Choroid plexus epithelial cell (primary cell): ENCODE data around the gene NEDD4.

Experiments
- DNase-seq: peaks from one replicate; pipeline ENCODE4 v3.0.0-alpha.2; 2010; ENCODE audit warnings: low read depth
- H3K4me3 ChIP-seq: 2 replicates; pipeline ENCODE4 v1.5.1; 2011; ENCODE audit warnings: low read depth, mild to moderate bottlenecking, control low read depth, low read length, moderate library complexity
- CTCF ChIP-seq: conservative IDR thresholded peaks from 2 replicates; pipeline ENCODE4 v1.5.1; 2011; ENCODE audit warnings: low read depth, mild to moderate bottlenecking, control low read depth, inconsistent platforms, low read length, moderate library complexity

Gene NEDD4

GRCh38 chr15:55863911-55864310 is 129.5 kb downstream of the NEDD4 start:
- no peak for TF ChIP-seq CTCF
- DNase-seq = no peak

GRCh38 chr15:55861115-55861514 is 132.3 kb downstream of the NEDD4 start:
- no peak for DNase-seq
- H3K4me3 ChIP-seq = no peak overlapping the region
- no peak for TF ChIP-seq CTCF

More at GRCh38 chr15:55863911-55864310, 129.5 kb downstream of the NEDD4 start:
- no peak overlapping the region for H3K4me3 ChIP-seq

- H3K4me3 ChIP-seq = no peak overlapping the region
- no peak for DNase-seq
- TF ChIP-seq CTCF = no peak
Observed at GRCh38 chr15:55860468-55860867, 132.9 kb downstream of the NEDD4 start.

GRCh38 chr15:55859681-55860080 is 133.7 kb downstream of the NEDD4 start:
- no peak for TF ChIP-seq CTCF
- peak; percentile 18 for DNase-seq

GRCh38 chr15:55858661-55859060 is 134.8 kb downstream of the NEDD4 start:
- H3K4me3 ChIP-seq = no peak overlapping the region
- TF ChIP-seq CTCF = no peak
- peak; percentile 66 for DNase-seq

More at GRCh38 chr15:55859681-55860080, 133.7 kb downstream of the NEDD4 start:
- no peak overlapping the region for H3K4me3 ChIP-seq

GRCh38 chr15:55856506-55857164 is 136.8 kb downstream of the NEDD4 start:
- DNase-seq = peak; percentile 32
- H3K4me3 ChIP-seq = no peak overlapping the region
- TF ChIP-seq CTCF = no peak

- TF ChIP-seq CTCF = no peak
- no peak overlapping the region for H3K4me3 ChIP-seq
- DNase-seq = no peak
Observed at GRCh38 chr15:55853134-55853533, 140.3 kb downstream of the NEDD4 start.
